ENCODE data around the gene GNAL.

DNA sequence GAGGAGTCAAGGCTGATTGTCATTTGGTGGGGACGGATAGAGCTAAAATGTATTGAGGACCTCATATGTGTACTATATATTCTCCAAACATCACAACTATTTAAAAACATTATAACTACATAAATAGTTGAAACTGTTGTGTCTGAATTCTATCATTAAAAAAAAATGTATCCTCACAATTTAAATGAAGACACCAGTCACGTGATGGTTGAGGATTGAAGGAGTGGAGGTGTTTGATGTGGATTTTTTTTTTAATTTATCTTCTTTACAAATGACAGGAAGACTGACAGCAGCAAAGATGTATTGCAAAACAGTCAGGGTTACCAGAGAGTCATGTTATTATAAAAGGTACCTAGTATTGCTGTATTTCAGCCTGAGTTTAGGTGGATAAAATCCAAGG is 30.0 kb downstream of the GNAL start:
- TF ChIP-seq, protein P1, sequence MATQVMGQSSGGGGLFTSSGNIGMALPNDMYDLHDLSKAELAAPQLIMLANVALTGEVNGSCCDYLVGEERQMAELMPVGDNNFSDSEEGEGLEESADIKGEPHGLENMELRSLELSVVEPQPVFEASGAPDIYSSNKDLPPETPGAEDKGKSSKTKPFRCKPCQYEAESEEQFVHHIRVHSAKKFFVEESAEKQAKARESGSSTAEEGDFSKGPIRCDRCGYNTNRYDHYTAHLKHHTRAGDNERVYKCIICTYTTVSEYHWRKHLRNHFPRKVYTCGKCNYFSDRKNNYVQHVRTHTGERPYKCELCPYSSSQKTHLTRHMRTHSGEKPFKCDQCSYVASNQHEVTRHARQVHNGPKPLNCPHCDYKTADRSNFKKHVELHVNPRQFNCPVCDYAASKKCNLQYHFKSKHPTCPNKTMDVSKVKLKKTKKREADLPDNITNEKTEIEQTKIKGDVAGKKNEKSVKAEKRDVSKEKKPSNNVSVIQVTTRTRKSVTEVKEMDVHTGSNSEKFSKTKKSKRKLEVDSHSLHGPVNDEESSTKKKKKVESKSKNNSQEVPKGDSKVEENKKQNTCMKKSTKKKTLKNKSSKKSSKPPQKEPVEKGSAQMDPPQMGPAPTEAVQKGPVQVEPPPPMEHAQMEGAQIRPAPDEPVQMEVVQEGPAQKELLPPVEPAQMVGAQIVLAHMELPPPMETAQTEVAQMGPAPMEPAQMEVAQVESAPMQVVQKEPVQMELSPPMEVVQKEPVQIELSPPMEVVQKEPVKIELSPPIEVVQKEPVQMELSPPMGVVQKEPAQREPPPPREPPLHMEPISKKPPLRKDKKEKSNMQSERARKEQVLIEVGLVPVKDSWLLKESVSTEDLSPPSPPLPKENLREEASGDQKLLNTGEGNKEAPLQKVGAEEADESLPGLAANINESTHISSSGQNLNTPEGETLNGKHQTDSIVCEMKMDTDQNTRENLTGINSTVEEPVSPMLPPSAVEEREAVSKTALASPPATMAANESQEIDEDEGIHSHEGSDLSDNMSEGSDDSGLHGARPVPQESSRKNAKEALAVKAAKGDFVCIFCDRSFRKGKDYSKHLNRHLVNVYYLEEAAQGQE (IDR thresholded peaks at IDR 0.05; ENCODE audit: insufficient read depth in 1 of 2, low read depth in 2 of 2, low read length in 2 of 2): no peak
- TF ChIP-seq POLR2AphosphoS5 (IDR thresholded peaks at IDR 0.05; ENCODE audit: low read depth, low read length) (no peak), TAF1 (IDR thresholded peaks at IDR 0.05; ENCODE audit: borderline replicate concordance, insufficient read depth, low read length) (no peak)
